ENCODE data around the gene UCKL1.
A peak's percentile ranks its signal among the peaks of the same experiment; 100 is the strongest.
"Not testable (repeated sequence)": the region's sequence is repeated elsewhere in the genome, so short reads cannot be mapped to it uniquely, and the experiment has no call there.

Gene UCKL1

GRCh38 chr20:63972312-63973159, 16.3 kb upstream of the UCKL1 start:
- no peak for DNase-seq

- not testable (repeated sequence) for DNase-seq
Observed at GRCh38 chr20:63971960-63972311, 15.7 kb upstream of the UCKL1 start.

- DNase-seq = no peak
Observed at GRCh38 chr20:63970714-63971431, 14.7 kb upstream of the UCKL1 start.

GRCh38 chr20:63969838-63970713, 13.9 kb upstream of the UCKL1 start, which contains the start of gene ZNF512B:
Gene ZNF512B (minus strand): TSS chr20:63969930. CDS start chr20:63967950, 1,980 bp downstream.
- DNase-seq = peak in 1 of 2 experiments; percentile 12

DNA sequence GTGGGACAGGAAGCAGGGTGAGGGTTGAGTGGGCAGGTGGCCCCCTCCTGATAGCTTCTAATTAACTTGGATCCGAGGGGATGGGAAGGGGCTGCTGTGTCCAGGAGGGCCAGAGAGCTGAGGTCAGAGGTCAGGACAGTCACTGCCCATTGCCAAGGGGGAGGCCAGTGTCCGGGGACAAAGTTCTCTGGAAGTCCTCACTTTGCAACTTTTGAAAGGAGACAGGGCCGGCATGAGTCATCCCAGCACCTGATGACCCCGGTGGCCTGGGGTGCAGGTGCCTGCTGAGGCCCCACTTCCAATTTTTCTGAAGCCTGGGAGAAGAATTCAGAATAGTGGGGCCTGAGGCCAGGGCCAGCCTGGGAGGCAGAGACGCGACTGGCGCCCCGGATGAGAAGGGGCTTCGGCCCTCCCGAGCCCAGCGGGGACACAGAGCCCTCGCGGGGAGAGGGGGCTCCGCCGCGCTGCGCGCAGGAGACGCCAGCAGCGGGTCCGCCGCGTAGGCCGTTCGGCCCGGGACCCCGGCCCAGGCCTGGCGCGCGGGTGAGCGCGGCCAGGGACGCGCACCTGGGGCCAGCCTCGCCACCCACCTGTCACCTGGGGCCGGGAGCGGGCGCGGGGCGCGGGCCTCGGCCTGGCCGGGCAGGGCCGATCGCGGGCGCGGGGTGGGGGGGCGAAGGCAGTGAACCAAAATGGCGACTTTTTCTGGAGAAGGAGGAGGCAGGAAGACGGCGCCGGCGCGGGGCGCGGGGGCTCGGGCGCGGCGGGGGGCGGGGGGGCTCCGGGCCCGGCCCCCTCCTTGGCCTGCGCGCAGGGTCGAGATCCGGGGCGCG, 12.9 kb upstream of the UCKL1 start:
- no peak for DNase-seq

DNA sequence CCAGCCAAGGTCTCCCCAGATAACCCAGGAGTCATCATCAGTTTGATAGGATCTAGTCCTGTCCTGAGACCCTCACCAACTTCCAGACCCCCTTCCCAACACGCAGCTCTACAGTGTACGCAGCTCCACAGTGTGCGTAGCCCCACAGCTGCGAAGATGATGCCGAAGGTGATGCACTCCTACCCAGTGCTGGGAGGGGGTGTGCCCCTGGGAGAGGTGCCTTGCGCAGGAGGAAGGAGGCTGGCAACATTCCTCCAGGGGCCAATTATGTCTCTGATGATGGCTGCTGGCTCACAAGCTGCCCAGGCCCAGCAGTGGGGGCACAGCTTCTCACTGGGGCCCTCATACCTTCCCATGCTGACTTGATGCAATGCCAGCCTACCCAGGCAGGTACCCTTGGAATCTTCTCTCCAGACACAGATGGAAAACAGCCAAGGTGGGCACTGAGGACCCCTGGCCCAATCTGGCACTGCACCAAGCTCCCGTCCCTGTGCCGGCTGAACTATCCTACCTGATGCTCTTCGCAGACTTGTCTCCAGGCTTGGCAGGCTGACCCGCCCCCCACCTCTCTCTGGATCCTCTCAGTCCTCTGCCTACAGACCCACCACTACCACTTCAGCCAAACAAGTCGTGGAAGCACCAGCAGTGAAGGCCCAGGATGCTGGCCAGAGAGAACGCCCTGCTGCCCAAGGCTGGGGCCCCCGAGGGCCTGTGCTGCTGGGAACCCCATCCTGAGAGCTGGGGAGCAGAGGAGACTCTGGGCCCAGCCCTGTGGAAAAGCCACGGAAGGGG, 12.1 kb upstream of the UCKL1 start:
- DNase-seq = no peak

DNA sequence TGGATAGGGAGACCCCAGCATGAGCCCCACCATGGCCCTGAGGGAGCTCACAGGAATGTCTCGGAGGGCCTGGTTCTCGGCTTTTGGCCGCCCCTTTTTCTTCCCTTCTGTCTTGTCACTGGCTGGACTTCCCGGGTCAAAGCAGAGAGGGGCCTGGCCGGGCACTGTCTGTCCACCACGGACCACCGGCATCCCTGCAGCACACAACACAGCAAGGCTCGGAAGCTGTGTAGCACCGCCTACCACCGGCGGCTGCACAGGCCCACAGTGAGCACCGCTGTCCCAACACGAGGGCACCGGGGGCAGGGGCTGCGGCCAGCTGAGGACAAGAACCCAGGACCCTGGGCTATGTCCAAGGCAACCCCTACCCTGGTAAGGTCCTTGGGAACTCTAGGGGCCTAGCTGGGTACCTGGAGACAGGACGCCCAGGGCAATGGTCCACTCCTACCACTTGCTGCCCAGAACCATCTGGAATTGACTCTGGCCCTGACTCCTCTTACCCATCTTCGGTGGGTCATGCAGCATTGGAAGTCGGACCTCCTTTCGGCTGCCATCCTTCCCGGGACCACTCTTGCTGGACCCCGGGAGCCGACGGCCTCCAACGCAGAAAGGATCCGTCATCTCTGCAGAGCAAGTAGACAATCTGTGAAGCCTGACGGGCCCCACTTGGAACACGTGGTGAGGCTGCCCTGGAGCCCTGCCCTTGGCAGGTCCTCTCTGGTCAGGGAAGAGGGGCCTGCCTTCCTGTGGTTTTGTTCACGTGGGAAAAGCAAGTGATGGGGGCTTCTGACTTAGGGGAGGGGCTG, 11.3 kb upstream of the UCKL1 start:
- no peak for DNase-seq

- no peak for DNase-seq
Observed at GRCh38 chr20:63966944-63967322, 10.7 kb upstream of the UCKL1 start.

GRCh38 chr20:63966172-63966943, 10.1 kb upstream of the UCKL1 start:
- DNase-seq = no peak

DNA sequence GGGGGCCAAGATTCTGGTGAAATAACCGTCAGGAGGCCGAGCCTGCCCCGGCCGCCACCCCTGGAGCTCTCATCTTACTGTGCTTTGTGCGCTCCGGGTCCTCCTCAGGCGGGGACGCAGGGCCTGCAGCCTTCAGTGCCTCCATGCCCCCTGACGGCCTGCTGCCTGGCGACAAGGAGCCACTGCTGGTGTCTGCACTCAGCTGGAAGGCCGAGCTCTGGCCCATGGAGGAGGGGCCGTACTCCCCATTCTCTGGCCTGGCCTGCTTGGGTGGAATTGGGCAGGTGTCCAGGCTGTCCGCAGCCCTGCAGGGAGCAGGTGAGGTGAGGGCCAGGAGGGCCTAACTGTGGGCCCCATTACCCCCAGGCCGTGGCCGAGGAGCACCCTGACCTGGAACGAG, 8.2 kb upstream of the UCKL1 start:
- no peak for DNase-seq

GRCh38 chr20:63963784-63964301, 7.6 kb upstream of the UCKL1 start:
- no peak for DNase-seq

DNA sequence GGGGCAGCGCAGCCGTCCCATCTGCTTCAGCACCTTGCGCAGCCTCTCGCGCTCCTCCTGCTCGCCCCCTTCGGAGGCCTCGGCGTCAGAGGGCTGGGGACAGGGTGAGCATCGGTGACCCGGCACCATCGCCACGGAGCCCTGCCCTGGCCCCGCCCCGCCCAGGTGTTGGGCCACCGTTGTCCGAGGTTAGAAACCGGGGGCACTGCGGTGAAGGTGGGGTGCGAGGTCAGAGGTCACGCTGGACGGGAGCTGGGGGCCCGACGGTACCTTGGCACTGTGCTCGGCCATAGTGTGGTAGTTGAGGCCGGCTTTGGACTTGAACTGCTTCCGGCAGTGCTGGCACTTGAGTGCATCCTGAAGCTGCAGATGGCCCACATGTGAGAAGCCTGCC, 7.1 kb upstream of the UCKL1 start:
- DNase-seq = no peak

DNA sequence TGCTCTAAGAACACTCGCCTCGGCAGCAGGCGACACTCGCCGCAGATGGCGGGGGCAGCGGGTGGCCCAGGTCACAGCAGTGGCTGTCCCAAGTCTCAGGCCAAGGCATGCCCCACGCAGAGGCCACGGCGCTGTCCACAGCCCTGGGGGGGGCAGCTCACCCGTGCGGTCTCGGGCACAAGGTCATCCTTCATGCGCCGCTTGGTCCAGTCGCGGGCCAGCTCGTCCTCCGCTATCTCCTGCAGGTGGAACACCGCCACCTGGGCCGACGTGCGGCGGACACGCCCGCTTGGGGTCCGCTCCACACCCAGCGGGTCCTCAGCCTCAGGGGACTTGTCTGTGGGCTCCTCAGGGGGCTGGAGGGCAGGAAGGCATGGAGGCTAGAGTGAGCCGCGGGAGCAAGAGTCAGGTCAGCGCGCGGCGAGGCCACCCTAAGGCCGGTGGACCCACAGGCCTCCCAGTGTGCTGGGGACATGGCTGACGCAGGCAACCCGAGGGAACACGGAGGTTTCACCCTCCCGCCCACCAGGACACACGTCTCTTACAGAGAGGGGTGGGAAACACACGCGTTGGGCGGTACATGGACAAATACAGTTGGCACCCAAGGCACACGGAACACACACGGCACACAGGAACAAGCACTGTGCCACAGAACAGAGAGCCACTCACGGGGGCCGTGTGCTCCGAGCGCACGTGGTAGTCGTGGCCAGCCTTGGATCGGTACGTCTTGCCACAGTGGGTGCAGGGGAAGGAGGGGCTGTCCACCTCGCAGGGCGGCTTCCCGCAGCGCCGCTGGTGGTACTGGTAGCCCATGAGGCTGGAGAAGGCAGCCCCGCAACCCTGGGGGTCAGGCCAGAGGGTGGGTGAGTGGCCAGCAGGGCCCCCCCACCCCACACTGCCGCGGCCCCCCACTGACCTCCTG, 6.5 kb upstream of the UCKL1 start:
- no peak for DNase-seq

- no peak for DNase-seq
Observed at GRCh38 chr20:63961664-63962425, 5.6 kb upstream of the UCKL1 start.

GRCh38 chr20:63960654-63961621, 4.7 kb upstream of the UCKL1 start:
- not testable (repeated sequence) for DNase-seq

- no peak for DNase-seq
Observed at GRCh38 chr20:63959699-63960075, 3.5 kb upstream of the UCKL1 start.
